ENCODE measurements around the gene HIP1.

Gene HIP1

DNA sequence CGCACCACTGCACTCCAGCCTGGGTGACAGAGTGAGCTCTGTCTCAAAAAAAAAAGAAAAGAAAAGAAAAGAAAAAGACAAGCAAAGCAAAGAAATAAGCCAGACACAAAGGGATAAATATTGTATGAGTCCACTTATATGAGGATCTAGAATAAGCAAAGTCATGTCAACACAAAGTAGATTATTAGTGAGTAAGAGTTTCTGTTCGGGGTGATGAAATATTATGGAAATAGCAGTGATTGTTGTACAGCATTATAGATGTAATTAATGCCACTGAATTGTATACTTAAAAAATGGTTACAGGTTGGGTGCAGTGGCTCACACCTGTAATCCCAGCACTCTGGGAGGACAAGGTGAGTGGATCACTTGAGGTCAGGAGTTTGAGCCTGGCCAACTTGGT, 83.2 kb downstream of the HIP1 start:
- H3K9me3 ChIP-seq (ENCODE audit: control insufficient read depth, insufficient read depth, low read length), result no peaks in the 10 kb centered on the region
- H3K4me1 ChIP-seq (ENCODE audit: control insufficient read depth, insufficient read depth, low read length), result no peaks in the 10 kb centered on the region
- H3K27me3 ChIP-seq (ENCODE audit: control insufficient read depth, insufficient read depth, low read length), result no peaks in the 10 kb centered on the region
- no peaks in the 10 kb centered on the region for H3K36me3 ChIP-seq (ENCODE audit: control insufficient read depth, insufficient read depth, low read length)
- no peak overlapping the region for H3K4me3 ChIP-seq (ENCODE audit: low read depth, low read length)
- no peak overlapping the region for H3K9ac ChIP-seq (ENCODE audit: low read depth, low read length)

DNA sequence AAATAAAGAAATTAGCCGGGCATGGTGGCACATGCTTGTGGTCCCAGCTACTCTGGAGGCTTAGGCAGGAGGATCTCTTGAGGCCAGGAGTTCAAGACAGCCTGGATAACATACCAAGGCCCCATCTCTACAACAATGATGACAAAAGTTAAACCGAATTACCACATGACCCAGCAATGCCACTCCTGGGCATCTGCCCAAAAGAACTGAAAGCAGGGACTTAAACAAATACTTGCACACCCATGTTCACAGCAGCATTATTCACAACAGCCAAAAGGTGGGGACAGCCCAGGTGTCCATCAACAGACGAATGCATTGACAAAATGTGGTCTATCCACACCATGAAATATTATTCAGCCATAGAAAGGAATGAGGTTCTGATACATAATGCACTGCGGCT, 83.9 kb downstream of the HIP1 start:
- Histone ChIP-seq H3K9ac (ENCODE audit: low read depth, low read length) (no peak overlapping the region), H3K36me3 (ENCODE audit: control insufficient read depth, insufficient read depth, low read length) (no peaks in the 10 kb centered on the region), H3K4me1 (ENCODE audit: control insufficient read depth, insufficient read depth, low read length) (peaks cover 4% of the 10 kb centered on the region), H3K9me3 (ENCODE audit: control insufficient read depth, insufficient read depth, low read length) (no peaks in the 10 kb centered on the region), H3K4me3 (ENCODE audit: low read depth, low read length) (no peak overlapping the region), H3K27me3 (ENCODE audit: control insufficient read depth, insufficient read depth, low read length) (no peaks in the 10 kb centered on the region)

DNA sequence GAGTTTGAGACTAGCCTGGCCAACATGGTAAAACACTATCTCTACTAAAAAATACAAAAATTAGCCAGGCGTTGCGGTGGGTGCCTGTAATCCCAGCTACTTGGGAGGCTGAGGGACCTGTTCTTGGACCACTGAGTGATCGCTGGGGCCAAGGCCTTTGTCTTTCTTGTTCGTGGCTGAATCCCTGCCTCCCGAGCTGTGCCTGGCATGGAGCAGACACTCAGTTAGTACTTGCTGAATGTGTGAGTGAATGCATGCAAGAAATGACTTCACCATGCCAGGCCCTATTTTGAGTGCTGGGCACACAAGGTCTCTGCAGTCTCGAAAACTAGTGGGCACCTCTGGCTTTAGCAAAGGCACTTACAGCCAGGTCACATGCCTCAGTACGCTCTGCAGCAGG, 85.1 kb downstream of the HIP1 start:
- Histone ChIP-seq H3K27me3 (ENCODE audit: control insufficient read depth, insufficient read depth, low read length) (no peaks in the 10 kb centered on the region), H3K4me1 (ENCODE audit: control insufficient read depth, insufficient read depth, low read length) (peaks cover 7% of the 10 kb centered on the region), H3K9ac (ENCODE audit: low read depth, low read length) (no peak overlapping the region), H3K4me3 (ENCODE audit: low read depth, low read length) (no peak overlapping the region), H3K36me3 (ENCODE audit: control insufficient read depth, insufficient read depth, low read length) (no peaks in the 10 kb centered on the region), H3K9me3 (ENCODE audit: control insufficient read depth, insufficient read depth, low read length) (no peaks in the 10 kb centered on the region)

DNA sequence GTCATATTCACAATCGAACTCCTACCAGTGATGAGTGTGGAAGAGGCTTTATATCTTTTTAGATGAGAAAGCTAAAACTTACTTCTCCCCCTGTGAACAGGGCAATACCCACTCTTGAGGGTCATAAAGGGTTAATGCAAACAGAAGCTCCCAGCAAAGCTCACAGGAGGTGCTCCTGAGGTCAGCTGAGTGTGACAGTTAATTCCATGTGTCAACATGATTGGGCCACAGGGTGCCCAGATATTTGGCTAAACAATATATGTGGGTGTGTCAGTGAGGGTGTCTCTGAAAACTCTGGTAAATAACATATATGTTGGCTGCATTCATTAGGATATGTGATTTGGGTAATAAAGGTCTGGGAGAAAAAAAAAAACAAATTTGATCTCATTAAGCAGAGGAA, 86.0 kb downstream of the HIP1 start:
- H3K9ac ChIP-seq (ENCODE audit: low read depth, low read length), result no peak overlapping the region
- no peaks in the 10 kb centered on the region for H3K9me3 ChIP-seq (ENCODE audit: control insufficient read depth, insufficient read depth, low read length)
- H3K36me3 ChIP-seq (ENCODE audit: control insufficient read depth, insufficient read depth, low read length), result no peaks in the 10 kb centered on the region
- no peak overlapping the region for H3K4me3 ChIP-seq (ENCODE audit: low read depth, low read length)
- peaks cover 7% of the 10 kb centered on the region for H3K4me1 ChIP-seq (ENCODE audit: control insufficient read depth, insufficient read depth, low read length)
- no peaks in the 10 kb centered on the region for H3K27me3 ChIP-seq (ENCODE audit: control insufficient read depth, insufficient read depth, low read length)

DNA sequence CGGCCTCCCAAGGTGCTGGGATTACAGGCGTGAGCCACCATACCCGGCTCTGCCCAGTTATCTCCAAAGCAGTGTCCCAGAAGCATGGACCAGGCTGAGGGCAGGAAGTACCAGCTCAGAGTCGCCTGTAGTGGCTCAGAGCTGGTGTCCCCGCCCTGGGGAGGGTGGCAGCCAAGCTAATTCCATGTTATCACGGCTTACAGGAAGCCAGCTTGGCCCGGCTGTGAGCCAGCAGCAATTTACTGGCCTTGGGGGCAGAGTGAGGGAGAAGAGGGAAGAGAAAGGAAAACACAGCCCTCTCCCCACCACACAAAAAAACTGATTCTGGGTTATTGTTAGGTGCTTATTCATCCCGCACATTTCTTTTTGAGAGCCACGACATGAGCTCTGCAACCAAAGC, 88.1 kb downstream of the HIP1 start:
- Histone ChIP-seq H3K4me3 (ENCODE audit: low read depth, low read length) (no peak overlapping the region), H3K9ac (ENCODE audit: low read depth, low read length) (no peak overlapping the region), H3K27me3 (ENCODE audit: control insufficient read depth, insufficient read depth, low read length) (no peaks in the 10 kb centered on the region), H3K36me3 (ENCODE audit: control insufficient read depth, insufficient read depth, low read length) (no peaks in the 10 kb centered on the region), H3K4me1 (ENCODE audit: control insufficient read depth, insufficient read depth, low read length) (peaks cover 7% of the 10 kb centered on the region), H3K9me3 (ENCODE audit: control insufficient read depth, insufficient read depth, low read length) (no peaks in the 10 kb centered on the region)

DNA sequence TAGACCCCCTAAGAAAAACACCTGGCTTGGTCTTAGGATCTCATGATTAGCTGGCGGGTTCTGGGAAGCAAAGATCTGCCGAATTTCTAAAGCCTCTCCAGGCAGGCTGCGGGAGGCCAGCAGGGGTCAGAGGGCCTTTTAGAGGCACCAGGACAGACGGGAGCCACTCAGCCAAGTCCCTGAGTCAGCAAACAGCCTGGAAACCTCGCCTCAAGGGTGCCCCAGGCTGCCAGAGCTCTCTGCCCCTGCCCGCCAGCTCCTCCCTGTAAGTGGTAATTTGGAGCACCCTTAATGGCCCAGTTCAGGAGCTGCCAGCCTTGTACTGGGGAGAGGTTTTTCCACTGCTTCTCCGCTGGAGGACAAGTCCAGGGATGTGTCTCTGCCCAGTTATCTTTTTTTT, 88.7 kb downstream of the HIP1 start:
- Histone ChIP-seq H3K4me3 (ENCODE audit: low read depth, low read length) (no peak overlapping the region), H3K9ac (ENCODE audit: low read depth, low read length) (no peak overlapping the region), H3K36me3 (ENCODE audit: control insufficient read depth, insufficient read depth, low read length) (no peaks in the 10 kb centered on the region), H3K9me3 (ENCODE audit: control insufficient read depth, insufficient read depth, low read length) (no peaks in the 10 kb centered on the region), H3K27me3 (ENCODE audit: control insufficient read depth, insufficient read depth, low read length) (no peaks in the 10 kb centered on the region), H3K4me1 (ENCODE audit: control insufficient read depth, insufficient read depth, low read length) (peaks cover 7% of the 10 kb centered on the region)

DNA sequence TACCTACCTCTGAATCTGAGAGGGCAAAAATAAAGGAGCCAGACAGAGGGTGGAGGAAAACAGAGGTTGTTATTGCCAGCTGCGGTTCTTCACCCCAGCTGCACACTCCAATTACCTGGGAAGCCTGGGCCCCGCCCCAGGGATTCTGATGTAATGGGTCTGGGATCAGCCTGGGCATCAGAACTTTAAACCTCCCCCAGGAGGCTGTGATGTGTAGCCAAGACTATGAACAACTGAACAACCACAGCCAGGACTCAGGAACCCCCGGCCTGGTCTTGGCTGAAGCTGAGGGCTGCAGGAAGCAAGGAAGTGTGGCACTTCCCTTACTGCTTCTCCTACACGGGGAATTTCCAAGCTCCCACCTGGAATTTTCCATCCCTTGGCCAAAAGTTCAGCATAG, 89.3 kb downstream of the HIP1 start:
- Histone ChIP-seq H3K36me3 (ENCODE audit: control insufficient read depth, insufficient read depth, low read length) (no peaks in the 10 kb centered on the region), H3K9me3 (ENCODE audit: control insufficient read depth, insufficient read depth, low read length) (no peaks in the 10 kb centered on the region), H3K4me3 (ENCODE audit: low read depth, low read length) (no peak overlapping the region), H3K9ac (ENCODE audit: low read depth, low read length) (no peak overlapping the region), H3K4me1 (ENCODE audit: control insufficient read depth, insufficient read depth, low read length) (peaks cover 10% of the 10 kb centered on the region), H3K27me3 (ENCODE audit: control insufficient read depth, insufficient read depth, low read length) (no peaks in the 10 kb centered on the region)

DNA sequence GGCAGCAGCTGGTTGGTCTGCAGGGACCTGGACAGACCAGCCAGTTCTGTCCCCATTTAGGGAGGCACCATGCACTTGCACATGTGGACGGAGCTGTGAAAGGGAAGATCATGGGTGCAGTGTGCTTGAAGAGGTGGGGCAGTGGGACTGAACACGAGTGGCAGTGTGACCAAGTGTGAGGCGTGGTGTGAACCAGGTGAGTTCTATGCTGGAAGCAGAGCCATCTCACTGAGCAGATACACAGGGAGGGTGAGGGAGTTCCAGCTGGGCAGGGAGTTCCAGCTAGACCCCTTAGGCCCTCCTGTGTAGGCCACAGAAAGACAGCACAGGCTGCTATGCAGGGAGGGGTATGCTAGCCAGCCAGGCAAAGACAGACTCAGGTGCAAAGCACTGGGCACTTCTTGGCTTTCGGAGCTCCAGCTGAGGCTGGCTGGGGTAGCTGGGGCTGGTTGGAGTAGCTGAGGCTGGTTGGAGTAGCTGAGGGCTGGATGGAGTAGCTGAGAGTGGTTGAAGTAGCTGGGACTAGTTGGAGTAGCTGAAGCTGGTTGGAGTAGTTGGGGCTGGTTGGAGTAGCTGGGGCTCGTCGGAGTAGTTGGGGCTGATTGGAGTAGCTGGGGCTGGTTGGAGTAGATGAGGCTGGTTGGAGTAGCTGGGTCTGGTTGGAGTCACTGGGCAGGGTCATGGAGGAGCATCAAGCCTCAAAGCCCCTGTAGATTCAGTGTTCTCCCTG, 90.9 kb downstream of the HIP1 start:
- Histone ChIP-seq H3K4me3 (ENCODE audit: low read depth, low read length) (no peak overlapping the region), H3K27me3 (ENCODE audit: control insufficient read depth, insufficient read depth, low read length) (no peaks in the 10 kb centered on the region)

DNA sequence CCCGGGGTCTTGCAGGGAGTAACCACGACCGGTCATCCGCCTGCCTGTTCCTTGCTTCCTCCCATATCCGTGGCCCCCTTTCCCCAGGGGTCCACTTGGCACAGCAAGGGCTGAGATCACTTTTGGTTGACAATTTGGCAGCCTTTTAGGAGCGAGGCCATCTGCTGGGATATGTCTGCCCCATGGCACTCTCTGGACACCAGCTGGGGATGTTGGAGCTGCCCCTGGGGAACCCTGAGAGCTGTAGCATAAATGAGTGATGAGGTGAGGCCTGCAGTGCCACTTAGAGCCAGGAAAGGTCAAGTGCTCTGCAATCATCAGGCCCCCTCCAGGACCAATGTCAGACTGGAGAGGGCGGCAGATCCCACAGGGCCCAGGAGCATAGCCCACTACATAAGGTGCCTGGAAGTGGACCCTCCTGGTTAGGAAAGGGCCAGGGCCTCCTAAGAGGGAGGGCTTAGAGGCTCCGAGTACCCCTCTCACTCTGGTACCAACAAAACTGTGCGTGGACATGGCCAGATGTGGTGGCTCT, 92.1 kb downstream of the HIP1 start:
- no peak overlapping the region for H3K9ac ChIP-seq (ENCODE audit: low read depth, low read length)
- H3K4me1 ChIP-seq (ENCODE audit: control insufficient read depth, insufficient read depth, low read length), result peaks cover 12% of the 10 kb centered on the region
- H3K36me3 ChIP-seq (ENCODE audit: control insufficient read depth, insufficient read depth, low read length), result no peaks in the 10 kb centered on the region
- no peak overlapping the region for H3K4me3 ChIP-seq (ENCODE audit: low read depth, low read length)
- H3K27me3 ChIP-seq (ENCODE audit: control insufficient read depth, insufficient read depth, low read length), result no peaks in the 10 kb centered on the region
- H3K9me3 ChIP-seq (ENCODE audit: control insufficient read depth, insufficient read depth, low read length), result no peaks in the 10 kb centered on the region

More for the DNA sequence above, 90.9 kb downstream of the HIP1 start:
- Histone ChIP-seq H3K36me3 (ENCODE audit: control insufficient read depth, insufficient read depth, low read length) (no peaks in the 10 kb centered on the region), H3K9me3 (ENCODE audit: control insufficient read depth, insufficient read depth, low read length) (no peaks in the 10 kb centered on the region), H3K9ac (ENCODE audit: low read depth, low read length) (no peak overlapping the region), H3K4me1 (ENCODE audit: control insufficient read depth, insufficient read depth, low read length) (peaks cover 10% of the 10 kb centered on the region)

DNA sequence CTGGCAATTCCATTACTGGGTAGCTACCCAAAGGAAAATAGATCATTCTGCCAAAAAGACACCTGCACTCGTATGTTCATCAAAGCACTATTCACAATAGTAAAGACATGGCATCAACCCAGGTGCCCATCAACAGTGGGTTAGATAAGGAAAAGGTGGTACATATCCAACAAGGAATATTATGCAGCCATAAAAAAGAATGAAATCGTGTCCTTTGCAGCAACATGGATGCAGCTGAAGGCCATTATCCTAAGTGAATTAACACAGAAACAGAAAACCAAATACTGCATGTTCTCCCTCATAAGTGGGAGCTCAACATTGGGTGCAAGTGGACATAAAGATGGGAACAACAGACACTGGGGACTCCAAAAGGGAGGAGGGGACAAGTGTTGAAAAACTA, 93.2 kb downstream of the HIP1 start:
- H3K9me3 ChIP-seq (ENCODE audit: control insufficient read depth, insufficient read depth, low read length), result no peaks in the 10 kb centered on the region
- no peaks in the 10 kb centered on the region for H3K27me3 ChIP-seq (ENCODE audit: control insufficient read depth, insufficient read depth, low read length)
- H3K36me3 ChIP-seq (ENCODE audit: control insufficient read depth, insufficient read depth, low read length), result no peaks in the 10 kb centered on the region
- H3K4me3 ChIP-seq (ENCODE audit: low read depth, low read length), result no peak overlapping the region
- no peak overlapping the region for H3K9ac ChIP-seq (ENCODE audit: low read depth, low read length)
- peaks cover 12% of the 10 kb centered on the region for H3K4me1 ChIP-seq (ENCODE audit: control insufficient read depth, insufficient read depth, low read length)

DNA sequence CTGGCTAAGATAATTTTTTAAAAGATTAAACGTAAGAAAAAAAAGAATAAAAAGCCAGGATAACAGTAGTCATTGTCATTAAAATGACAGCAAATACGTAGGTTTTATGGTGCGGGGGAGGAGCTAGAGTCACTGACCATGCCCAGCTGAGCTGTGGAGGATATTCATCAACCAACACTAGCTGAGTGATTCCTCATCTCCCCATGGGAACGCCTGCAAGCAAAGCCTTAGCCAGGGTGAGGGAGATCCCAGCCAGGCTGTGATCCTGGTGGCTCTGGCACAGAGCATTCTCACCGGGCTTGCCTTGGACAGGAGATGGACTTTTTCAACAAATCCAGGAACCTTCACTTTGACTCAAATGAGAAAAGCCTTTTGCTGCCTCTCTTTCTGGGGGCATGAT, 94.2 kb downstream of the HIP1 start:
- H3K9me3 ChIP-seq (ENCODE audit: control insufficient read depth, insufficient read depth, low read length), result no peaks in the 10 kb centered on the region
- H3K9ac ChIP-seq (ENCODE audit: low read depth, low read length), result no peak overlapping the region
- no peaks in the 10 kb centered on the region for H3K36me3 ChIP-seq (ENCODE audit: control insufficient read depth, insufficient read depth, low read length)
- H3K4me3 ChIP-seq (ENCODE audit: low read depth, low read length), result no peak overlapping the region
- H3K4me1 ChIP-seq (ENCODE audit: control insufficient read depth, insufficient read depth, low read length), result peaks cover 9% of the 10 kb centered on the region
- H3K27me3 ChIP-seq (ENCODE audit: control insufficient read depth, insufficient read depth, low read length), result no peaks in the 10 kb centered on the region

DNA sequence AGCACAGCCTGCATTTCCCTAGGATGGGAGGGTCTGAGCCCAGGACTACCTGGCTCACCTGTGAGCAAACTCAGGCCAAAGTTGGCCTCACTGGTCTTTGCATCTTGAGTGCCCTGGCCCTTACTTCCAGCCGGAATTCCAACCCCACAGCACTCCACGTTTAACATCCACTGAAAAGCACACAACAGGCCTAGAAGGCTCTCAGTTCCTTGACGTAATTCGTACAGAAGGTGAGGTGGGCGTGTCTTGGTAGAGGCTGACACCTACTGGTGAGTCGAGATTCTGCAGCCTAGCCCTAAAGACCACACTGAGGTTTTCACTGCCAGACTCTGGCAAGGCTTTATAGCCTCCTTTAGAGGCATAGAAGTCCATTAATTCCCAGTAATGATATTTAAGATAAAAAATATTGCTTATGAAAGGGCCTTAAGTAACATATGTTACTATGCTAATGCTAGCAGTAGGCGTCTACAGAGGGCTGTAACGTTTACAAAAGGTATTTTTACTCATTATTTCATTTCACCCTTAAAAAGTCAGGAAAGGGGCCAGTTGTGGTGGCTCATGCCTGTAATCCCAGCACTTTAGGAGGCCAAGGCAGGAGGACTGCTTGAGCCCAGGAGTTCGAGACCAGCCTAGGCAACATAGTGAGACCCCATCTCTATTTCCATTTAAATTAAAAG, 95.8 kb downstream of the HIP1 start:
- no peaks in the 10 kb centered on the region for H3K27me3 ChIP-seq (ENCODE audit: control insufficient read depth, insufficient read depth, low read length)
- H3K9ac ChIP-seq (ENCODE audit: low read depth, low read length), result no peak overlapping the region
- no peaks in the 10 kb centered on the region for H3K36me3 ChIP-seq (ENCODE audit: control insufficient read depth, insufficient read depth, low read length)
- no peaks in the 10 kb centered on the region for H3K9me3 ChIP-seq (ENCODE audit: control insufficient read depth, insufficient read depth, low read length)
- H3K4me1 ChIP-seq (ENCODE audit: control insufficient read depth, insufficient read depth, low read length), result peaks cover 8% of the 10 kb centered on the region
- no peak overlapping the region for H3K4me3 ChIP-seq (ENCODE audit: low read depth, low read length)

Measured in iPS-15b (cell line).